HEK293T (cell line): ENCODE data around the gene UNKL.

ENCODE experiments used
- CTCF ChIA-PET: fragments of 350-600 bp; formaldehyde crosslinking; extraction: SDS; loops from one replicate; lab custom pipeline; 2021; ENCODE audit warnings: antibody characterized with exemption, inconsistent platforms; lab: Yijun Ruan, JAX
- POLR2A ChIA-PET: fragments of 350-600 bp; formaldehyde crosslinking; extraction: SDS; loops from one replicate; lab custom pipeline; 2020; ENCODE audit warnings: antibody characterized with exemption, inconsistent platforms; lab: Yijun Ruan, JAX
- DNase-seq: peaks from one replicate; pipeline ENCODE4 v3.0.0; 2012; ENCODE audit warnings: mixed read lengths; ENCODE audit errors: extremely low spot score
- ARNT ChIP-seq: fragments of 450-650 bp; IDR thresholded peaks from 2 replicates; pipeline ENCODE4 v1.6.1; 2017; ENCODE audit warnings: mild to moderate bottlenecking
- BHLHE40 ChIP-seq: fragments of 450-650 bp; IDR thresholded peaks from 2 replicates; pipeline ENCODE4 v1.6.1; 2016; ENCODE audit warnings: mild to moderate bottlenecking, moderate library complexity, borderline replicate concordance
- CTBP1 ChIP-seq: fragments of 450-650 bp; IDR thresholded peaks from 2 replicates; pipeline ENCODE4 v1.6.1; 2016; ENCODE audit warnings: borderline replicate concordance
- ELF4 ChIP-seq: fragments of 450-650 bp; IDR thresholded peaks from 2 replicates; pipeline ENCODE4 v1.6.1; 2017; ENCODE audit warnings: antibody characterized with exemption
- FOXA1 ChIP-seq: fragments of 450-650 bp; IDR thresholded peaks from 2 replicates; pipeline ENCODE4 v1.6.1; 2016; ENCODE audit warnings: mild to moderate bottlenecking
- FOXK2 ChIP-seq: fragments of 450-650 bp; IDR thresholded peaks from 2 replicates; pipeline ENCODE4 v1.6.1; 2016; ENCODE audit warnings: mild to moderate bottlenecking
- FOXM1 ChIP-seq: fragments of 450-650 bp; IDR thresholded peaks from 2 replicates; pipeline ENCODE4 v1.6.1; 2017; ENCODE audit warnings: mild to moderate bottlenecking, borderline replicate concordance
- HDGF ChIP-seq: fragments of 450-650 bp; IDR thresholded peaks from 2 replicates; pipeline ENCODE4 v1.6.1; 2017; ENCODE audit warnings: antibody characterized with exemption, borderline replicate concordance
- L3MBTL2 ChIP-seq: fragments of 450-650 bp; conservative IDR thresholded peaks from 2 replicates; pipeline ENCODE4 v1.6.1; 2016; ENCODE audit warnings: mild to moderate bottlenecking
- LEF1 ChIP-seq: fragments of 450-650 bp; IDR thresholded peaks from 2 replicates; pipeline ENCODE4 v1.6.1; 2017; ENCODE audit warnings: mild to moderate bottlenecking, borderline replicate concordance
- NFRKB ChIP-seq: fragments of 450-650 bp; IDR thresholded peaks from 2 replicates; pipeline ENCODE4 v1.6.1; 2016; ENCODE audit warnings: mild to moderate bottlenecking, moderate library complexity
- PKNOX1 ChIP-seq: fragments of 450-650 bp; IDR thresholded peaks from 2 replicates; pipeline ENCODE4 v1.6.1; 2016
- SP1 ChIP-seq: fragments of 450-650 bp; IDR thresholded peaks from 2 replicates; pipeline ENCODE4 v1.6.1; 2017
- SUZ12 ChIP-seq: fragments of 450-650 bp; IDR thresholded peaks from 2 replicates; pipeline ENCODE4 v1.6.1; 2016; ENCODE audit warnings: mild to moderate bottlenecking
- TARDBP ChIP-seq: fragments of 450-650 bp; IDR thresholded peaks from 2 replicates; pipeline ENCODE4 v1.6.1; 2016
- ZNF384 ChIP-seq: fragments of 450-650 bp; IDR thresholded peaks from 2 replicates; pipeline ENCODE4 v1.6.1; 2016

Gene UNKL

GRCh38 chr16:1451702-1452392, 37.3 kb upstream of the UNKL start:
- DNase-seq, result no peak
- no peak for TF ChIP-seq CTBP1
- TF ChIP-seq BHLHE40, result no peak
- no peak for TF ChIP-seq FOXA1
- no peak for TF ChIP-seq FOXK2
- no peak for TF ChIP-seq ZNF384
- no peak for TF ChIP-seq SUZ12
- TF ChIP-seq HDGF, result no peak
- TF ChIP-seq L3MBTL2, result no peak
- no peak for TF ChIP-seq SP1
- TF ChIP-seq TARDBP, result no peak
- no peak for TF ChIP-seq FOXM1
- no peak for TF ChIP-seq ELF4
- TF ChIP-seq PKNOX1, result no peak
- TF ChIP-seq LEF1, result no peak
- no peak for TF ChIP-seq NFRKB
- no peak for TF ChIP-seq ARNT
- CTCF ChIA-PET, result no interaction called here
- POLR2A ChIA-PET, result no interaction called here

GRCh38 chr16:1450841-1451240, 36.3 kb upstream of the UNKL start:
- TF ChIP-seq NFRKB (no peak), FOXK2 (no peak), SUZ12 (no peak), ZNF384 (no peak), L3MBTL2 (no peak), FOXM1 (no peak), HDGF (no peak), LEF1 (no peak), TARDBP (no peak), CTBP1 (no peak), ARNT (no peak), ELF4 (no peak), BHLHE40 (no peak), FOXA1 (no peak), SP1 (no peak), PKNOX1 (no peak)
- no peak for DNase-seq
- ChIA-PET CTCF (no interaction called here), POLR2A (interaction anchor here (0.8 kb wide), 1 partner anchor 27 kb away, joined by 3 read pairs; no protein-coding TSS in a partner anchor)

- peak; percentile 37 for DNase-seq
- ChIA-PET CTCF (no interaction called here), POLR2A (no interaction called here)
- no peak for TF ChIP-seq HDGF
- TF ChIP-seq FOXK2, result no peak
- TF ChIP-seq TARDBP, result no peak
- no peak for TF ChIP-seq SUZ12
- no peak for TF ChIP-seq NFRKB
- no peak for TF ChIP-seq ARNT
- TF ChIP-seq FOXA1, result no peak
These were observed 35.7 kb upstream of the UNKL start for GRCh38 chr16:1450218-1450617.

GRCh38 chr16:1449201-1449788, 34.8 kb upstream of the UNKL start:
- DNase-seq, result no peak
- CTCF ChIA-PET, result no interaction called here
- POLR2A ChIA-PET, result no interaction called here
- no peak for TF ChIP-seq ZNF384
- TF ChIP-seq CTBP1, result no peak
- TF ChIP-seq TARDBP, result no peak
- no peak for TF ChIP-seq FOXK2
- TF ChIP-seq ELF4, result no peak
- TF ChIP-seq LEF1, result no peak

GRCh38 chr16:1448536-1449116, 34.1 kb upstream of the UNKL start:
- no peak for TF ChIP-seq FOXM1
- no peak for TF ChIP-seq ELF4
- no peak for TF ChIP-seq SP1
- no peak for TF ChIP-seq BHLHE40
- TF ChIP-seq LEF1, result no peak
- no peak for TF ChIP-seq FOXK2
- TF ChIP-seq HDGF, result no peak
- no peak for TF ChIP-seq TARDBP
- TF ChIP-seq CTBP1, result no peak
- ChIA-PET POLR2A (no interaction called here), CTCF (no interaction called here)
- DNase-seq, result no peak

GRCh38 chr16:1447965-1448364, 33.5 kb upstream of the UNKL start:
- POLR2A ChIA-PET, result no interaction called here
- no peak for TF ChIP-seq HDGF
- no peak for TF ChIP-seq LEF1
- TF ChIP-seq FOXM1, result no peak
- no peak for TF ChIP-seq PKNOX1
- no peak for TF ChIP-seq FOXK2
- no peak for TF ChIP-seq FOXA1
- TF ChIP-seq NFRKB, result no peak
- no peak for TF ChIP-seq TARDBP
- no peak for TF ChIP-seq SUZ12
- no peak for TF ChIP-seq L3MBTL2
- no peak for TF ChIP-seq CTBP1
- no peak for TF ChIP-seq ARNT
- TF ChIP-seq ELF4, result no peak
- TF ChIP-seq SP1, result no peak
- TF ChIP-seq BHLHE40, result no peak
- TF ChIP-seq ZNF384, result no peak
- CTCF ChIA-PET, result no interaction called here
- DNase-seq, result no peak
